ENCODE results near the gene KLHDC1. TPM values are rescaled to one million over a fixed set of nuclear protein-coding genes. Genes with fewer than 3 reads are reported as not detected.
"Not testable (repeated sequence)": the region's sequence is repeated elsewhere in the genome, so short reads cannot be mapped to it uniquely, and the experiment has no call there.

The KLHDC1 gene, protein sequence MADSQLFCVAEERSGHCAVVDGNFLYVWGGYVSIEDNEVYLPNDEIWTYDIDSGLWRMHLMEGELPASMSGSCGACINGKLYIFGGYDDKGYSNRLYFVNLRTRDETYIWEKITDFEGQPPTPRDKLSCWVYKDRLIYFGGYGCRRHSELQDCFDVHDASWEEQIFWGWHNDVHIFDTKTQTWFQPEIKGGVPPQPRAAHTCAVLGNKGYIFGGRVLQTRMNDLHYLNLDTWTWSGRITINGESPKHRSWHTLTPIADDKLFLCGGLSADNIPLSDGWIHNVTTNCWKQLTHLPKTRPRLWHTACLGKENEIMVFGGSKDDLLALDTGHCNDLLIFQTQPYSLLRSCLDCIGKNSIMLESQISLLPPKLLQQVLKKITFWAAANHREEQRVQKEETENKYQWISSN
- 3.4 and 5.0 TPM in 2 replicates for total RNA-seq (2014; rRNA removed; shearing (Covaris generic))
- 3.0 and 4.1 TPM in 2 replicates for polyA plus RNA-seq (2016; fragmentation: Nextera tagmentation; extraction: Ambion mirVana)

DNA sequence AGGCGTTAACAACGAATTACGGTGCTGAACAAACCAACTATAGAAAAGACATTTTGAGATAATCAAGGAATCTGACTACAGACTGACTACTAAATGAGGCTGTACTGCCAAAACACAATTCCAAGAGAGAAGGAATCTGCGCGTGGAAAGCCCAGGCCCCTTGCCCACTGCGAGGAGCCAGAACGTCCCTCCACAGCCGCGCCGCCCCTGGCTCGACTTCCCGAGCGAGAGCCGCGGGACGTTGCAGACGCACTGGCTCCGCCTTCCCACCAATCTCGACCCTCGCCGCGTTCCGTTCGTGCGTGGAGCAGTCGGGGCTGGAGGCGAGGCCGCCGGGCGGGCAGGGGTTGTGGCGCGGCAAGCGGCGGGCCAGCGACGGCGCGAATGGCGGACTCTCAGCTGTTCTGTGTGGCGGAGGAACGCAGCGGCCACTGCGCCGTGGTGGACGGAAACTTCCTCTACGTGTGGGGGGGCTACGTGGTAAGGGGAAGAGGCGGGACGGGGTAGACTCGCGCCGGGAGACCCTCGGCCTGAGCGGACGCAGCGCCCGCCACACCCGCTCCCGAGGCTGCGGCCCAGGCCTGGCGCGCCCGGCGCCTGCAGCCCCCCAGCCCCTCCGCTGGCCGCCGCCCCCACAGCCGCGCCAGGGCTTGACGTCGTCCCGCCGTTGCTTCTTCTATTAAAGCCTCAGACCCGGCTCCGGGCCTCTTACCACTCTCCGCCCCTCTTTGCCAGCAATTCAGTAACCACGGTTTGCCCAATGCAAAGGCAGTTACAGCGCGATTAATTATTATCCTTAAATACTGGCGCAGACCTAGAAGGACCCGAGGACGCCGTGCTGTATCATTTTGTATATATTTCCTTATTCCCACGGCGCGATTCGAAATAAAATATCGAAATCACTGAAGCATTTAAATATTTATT, at the start of gene KLHDC1:
Gene KLHDC1, plus strand, starts transcription at position 310 of the 924 bp plus-strand sequence. Its CDS starts 75 bp downstream, at position 385.
- 1 to 2% methylated on average over 67 to 77 of the region's 88 CpGs for WGBS, 2 experiments (ENCODE audit: low coverage in 1 of 2, low lambda C conversion rate in 2 of 2, missing lambda C conversion rate in 2 of 2)
- Histone ChIP-seq H3K27me3 (replicated peaks; ENCODE audit: insufficient read depth) (no peaks in the 10 kb centered on the region), H4K20me1 (ENCODE audit: insufficient read depth) (no peaks in the 10 kb centered on the region), H3K4me1 (ENCODE audit: insufficient read depth) (peaks cover 14% of the 10 kb centered on the region; the same call in 1 of the 2 replicates), H3K4me2 (ENCODE audit: unreplicated experiment) (peak within 1 kb of the TSS; percentile 87), H3K9ac (peak within 1 kb of the TSS; percentile 87), H3K9me2 (ENCODE audit: insufficient read depth) (no peaks in the 10 kb centered on the region), H3K9me3 (ENCODE audit: low read depth) (no peaks in the 10 kb centered on the region), H2AFZ (peak within 1 kb of the TSS; percentile 92), H3K79me2 (ENCODE audit: insufficient read depth) (peaks cover 9% of the 10 kb centered on the region), H3F3A (ENCODE audit: insufficient read depth) (peaks cover 18% of the 10 kb centered on the region), H3K36me3 (ENCODE audit: low read depth) (no peaks in the 10 kb centered on the region), H3K4me3 (peak within 1 kb of the TSS; percentile 81), H3K27ac (peak within 1 kb of the TSS; percentile 85)
- DNase-seq, result peak; percentile 92
- TF ChIP-seq EZH2 (IDR thresholded peaks at IDR 0.05; ENCODE audit: insufficient read depth, poor library complexity, severe bottlenecking) (no peak), EZH2phosphoT487 (IDR thresholded peaks at IDR 0.05; ENCODE audit: insufficient read depth, low read depth) (no peak)
- in situ Hi-C loops (cut with MboI), result no loop called here

DNA sequence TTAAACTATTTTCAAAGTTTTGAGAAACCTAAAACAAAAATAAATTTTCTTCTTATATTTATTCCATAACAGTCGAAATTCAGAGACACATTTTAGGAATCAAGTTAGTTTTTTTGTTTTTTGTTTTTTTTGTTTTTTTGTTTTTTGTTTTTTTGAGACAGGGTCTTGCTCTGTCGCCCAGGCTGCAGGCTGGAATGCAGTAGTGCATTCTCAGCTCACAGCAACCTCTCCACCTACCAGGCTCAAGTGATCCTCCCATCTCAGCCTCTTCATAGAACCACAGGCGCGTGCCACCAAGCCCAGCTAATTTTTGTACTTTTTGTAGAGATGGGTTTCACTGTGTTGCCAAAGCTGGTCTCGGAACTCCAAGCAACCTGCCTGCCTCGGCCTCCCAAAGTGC, 39.4 kb upstream of the KLHDC1 start:
- H3K4me3 ChIP-seq, result no peak overlapping the region
- H3K4me1 ChIP-seq (ENCODE audit: insufficient read depth), result peaks cover 5% of the 10 kb centered on the region; the same call in 1 of the 2 replicates
- no peak overlapping the region for H3K9ac ChIP-seq
- no peaks in the 10 kb centered on the region for H3K9me2 ChIP-seq (ENCODE audit: insufficient read depth)
- no peaks in the 10 kb centered on the region for H4K20me1 ChIP-seq (ENCODE audit: insufficient read depth)
- no peak overlapping the region for H3K27ac ChIP-seq
- no peak overlapping the region for H3K4me2 ChIP-seq (ENCODE audit: unreplicated experiment)
- no peaks in the 10 kb centered on the region for H3K9me3 ChIP-seq (ENCODE audit: low read depth)
- H3F3A ChIP-seq (ENCODE audit: insufficient read depth), result no peaks in the 10 kb centered on the region
- H3K36me3 ChIP-seq (ENCODE audit: low read depth), result no peaks in the 10 kb centered on the region
- 89 to 91% methylated on average over 6 of the region's 6 CpGs for WGBS, 2 experiments (ENCODE audit: low coverage in 1 of 2, low lambda C conversion rate in 2 of 2, missing lambda C conversion rate in 2 of 2)
- no peaks in the 10 kb centered on the region for H3K27me3 ChIP-seq (replicated peaks; ENCODE audit: insufficient read depth)
- H2AFZ ChIP-seq, result no peak overlapping the region
- in situ Hi-C loops (cut with MboI), result no loop called here
- TF ChIP-seq EZH2phosphoT487 (IDR thresholded peaks at IDR 0.05; ENCODE audit: insufficient read depth, low read depth) (no peak), EZH2 (IDR thresholded peaks at IDR 0.05; ENCODE audit: insufficient read depth, poor library complexity, severe bottlenecking) (no peak)
- DNase-seq, result no peak
- peaks cover 8% of the 10 kb centered on the region for H3K79me2 ChIP-seq (ENCODE audit: insufficient read depth)

DNA sequence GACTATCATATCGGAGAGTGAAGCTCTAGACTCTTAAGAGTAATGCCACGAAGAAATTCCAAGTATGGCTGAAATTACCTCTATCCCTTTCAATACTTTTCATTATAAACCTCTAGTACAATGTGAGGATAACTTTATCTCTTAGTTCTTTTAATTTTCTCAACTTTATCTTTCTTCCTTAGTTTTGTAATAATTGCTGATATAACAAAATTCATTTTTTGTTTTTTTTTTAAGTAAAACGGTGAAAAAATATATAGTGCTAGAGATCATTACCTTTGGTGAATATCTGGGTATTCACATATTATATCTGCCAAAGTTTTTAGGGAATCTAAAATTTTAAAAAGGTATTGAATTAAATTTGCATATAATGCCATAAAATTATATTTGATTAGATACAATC, 38.4 kb upstream of the KLHDC1 start:
- no peaks in the 10 kb centered on the region for H3K9me3 ChIP-seq (ENCODE audit: low read depth)
- 0 out of 2 replicates have a peak, but pooled peaks cover 5% of the 10 kb centered on the region for H3K79me2 ChIP-seq (ENCODE audit: insufficient read depth)
- H3F3A ChIP-seq (ENCODE audit: insufficient read depth), result no peaks in the 10 kb centered on the region
- H4K20me1 ChIP-seq (ENCODE audit: insufficient read depth), result no peaks in the 10 kb centered on the region
- peaks cover 5% of the 10 kb centered on the region; the same call in 1 of the 2 replicates for H3K4me1 ChIP-seq (ENCODE audit: insufficient read depth)
- no peaks in the 10 kb centered on the region for H3K27me3 ChIP-seq (replicated peaks; ENCODE audit: insufficient read depth)
- no peak overlapping the region for H3K4me3 ChIP-seq
- no peak overlapping the region for H3K4me2 ChIP-seq (ENCODE audit: unreplicated experiment)
- in situ Hi-C loops (cut with MboI), result no loop called here
- 97 to 98% methylated on average over 3 of the region's 3 CpGs for WGBS, 2 experiments (ENCODE audit: low coverage in 1 of 2, low lambda C conversion rate in 2 of 2, missing lambda C conversion rate in 2 of 2)
- no peak for DNase-seq
- no peak for TF ChIP-seq EZH2phosphoT487 (IDR thresholded peaks at IDR 0.05; ENCODE audit: insufficient read depth, low read depth)
- TF ChIP-seq EZH2 (IDR thresholded peaks at IDR 0.05; ENCODE audit: insufficient read depth, poor library complexity, severe bottlenecking), result no peak
- H3K9ac ChIP-seq, result no peak overlapping the region
- no peaks in the 10 kb centered on the region for H3K9me2 ChIP-seq (ENCODE audit: insufficient read depth)
- no peaks in the 10 kb centered on the region for H3K36me3 ChIP-seq (ENCODE audit: low read depth)
- no peak overlapping the region for H3K27ac ChIP-seq
- no peak overlapping the region for H2AFZ ChIP-seq

DNA sequence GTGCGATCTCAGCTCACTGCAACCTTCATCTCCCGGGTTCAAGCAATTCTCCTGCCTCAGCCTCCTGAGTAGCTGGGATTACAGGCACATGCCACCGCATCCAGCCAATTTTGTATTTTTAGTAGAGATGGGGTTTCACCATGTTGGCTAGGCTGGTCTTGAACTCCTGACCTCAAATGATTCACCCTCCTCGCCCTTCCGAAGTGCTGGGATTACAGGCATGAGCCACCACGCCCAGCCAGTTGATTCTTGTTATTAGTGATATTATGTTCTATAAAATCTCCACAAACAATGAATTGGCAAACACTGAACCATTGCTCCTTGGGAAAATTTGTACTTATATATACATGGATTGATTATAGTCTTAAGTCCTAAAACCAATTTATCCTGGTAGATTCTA, 35.4 kb upstream of the KLHDC1 start:
- WGBS, 2 experiments (ENCODE audit: low coverage in 1 of 2, low lambda C conversion rate in 2 of 2, missing lambda C conversion rate in 2 of 2), result 84 to 85% methylated on average over 6 of the region's 6 CpGs
- H4K20me1 ChIP-seq (ENCODE audit: insufficient read depth); H3K4me1 ChIP-seq (ENCODE audit: insufficient read depth); H3K36me3 ChIP-seq (ENCODE audit: low read depth); H3K79me2 ChIP-seq (ENCODE audit: insufficient read depth); H3K4me2 ChIP-seq (ENCODE audit: unreplicated experiment); H3K9me3 ChIP-seq (ENCODE audit: low read depth); H3K9ac ChIP-seq; H2AFZ ChIP-seq; H3K4me3 ChIP-seq; in situ Hi-C loops (cut with MboI); H3F3A ChIP-seq (ENCODE audit: insufficient read depth); H3K27me3 ChIP-seq (replicated peaks; ENCODE audit: insufficient read depth); H3K9me2 ChIP-seq (ENCODE audit: insufficient read depth); H3K27ac ChIP-seq: not testable (repeated sequence)
- peak; percentile 24 for DNase-seq

Measured in GM23248 (cell line).